Measurements from ENCODE around the gene NBEA.

GRCh38 chr13:35482527-35482926 lies 540.5 kb downstream of the NBEA start:
- TF ChIP-seq, protein P1, sequence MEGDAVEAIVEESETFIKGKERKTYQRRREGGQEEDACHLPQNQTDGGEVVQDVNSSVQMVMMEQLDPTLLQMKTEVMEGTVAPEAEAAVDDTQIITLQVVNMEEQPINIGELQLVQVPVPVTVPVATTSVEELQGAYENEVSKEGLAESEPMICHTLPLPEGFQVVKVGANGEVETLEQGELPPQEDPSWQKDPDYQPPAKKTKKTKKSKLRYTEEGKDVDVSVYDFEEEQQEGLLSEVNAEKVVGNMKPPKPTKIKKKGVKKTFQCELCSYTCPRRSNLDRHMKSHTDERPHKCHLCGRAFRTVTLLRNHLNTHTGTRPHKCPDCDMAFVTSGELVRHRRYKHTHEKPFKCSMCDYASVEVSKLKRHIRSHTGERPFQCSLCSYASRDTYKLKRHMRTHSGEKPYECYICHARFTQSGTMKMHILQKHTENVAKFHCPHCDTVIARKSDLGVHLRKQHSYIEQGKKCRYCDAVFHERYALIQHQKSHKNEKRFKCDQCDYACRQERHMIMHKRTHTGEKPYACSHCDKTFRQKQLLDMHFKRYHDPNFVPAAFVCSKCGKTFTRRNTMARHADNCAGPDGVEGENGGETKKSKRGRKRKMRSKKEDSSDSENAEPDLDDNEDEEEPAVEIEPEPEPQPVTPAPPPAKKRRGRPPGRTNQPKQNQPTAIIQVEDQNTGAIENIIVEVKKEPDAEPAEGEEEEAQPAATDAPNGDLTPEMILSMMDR (conservative IDR thresholded peaks at IDR 0.05; ENCODE audit: low read depth, low read length), result no peak
- TF ChIP-seq EZH2 (IDR thresholded peaks at IDR 0.05; ENCODE audit: low read length, unreplicated experiment) (no peak), EZH2phosphoT487 (IDR thresholded peaks at IDR 0.05; ENCODE audit: borderline replicate concordance, low read length) (no peak)
